GM18861 (cell line): ENCODE data around the gene NR2F6.

ENCODE experiments used
- ATAC-seq: cut with Tn5 transposase; IDR thresholded peaks from one replicate; pipeline ENCODE4 v1.9.1; 2021; ENCODE audit not compliant: unreplicated experiment

The NR2F6 gene

DNA sequence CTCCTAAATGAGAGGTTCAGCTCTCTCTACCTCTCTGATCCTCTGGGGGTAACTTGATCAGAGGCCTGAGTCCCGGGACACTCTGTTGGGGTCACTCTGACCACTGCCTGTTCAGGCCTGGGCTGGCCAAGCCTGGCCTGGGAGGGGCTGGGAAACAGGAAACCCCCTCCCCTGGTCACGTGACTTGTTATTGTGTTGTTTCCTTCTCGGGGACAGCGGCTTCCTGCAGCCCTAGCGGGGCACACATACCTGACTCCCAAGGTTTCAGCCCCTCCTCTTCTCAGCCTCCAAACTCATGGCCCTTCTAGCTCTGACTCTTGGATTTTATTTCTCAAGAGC, 18.9 kb upstream of the NR2F6 start, which contains the start of gene USHBP1:
USHBP1 (minus strand) TSS at position 105 of the 339 bp plus-strand sequence. CDS start 446 bp downstream, outside the sequence.
- ATAC-seq = no peak

DNA sequence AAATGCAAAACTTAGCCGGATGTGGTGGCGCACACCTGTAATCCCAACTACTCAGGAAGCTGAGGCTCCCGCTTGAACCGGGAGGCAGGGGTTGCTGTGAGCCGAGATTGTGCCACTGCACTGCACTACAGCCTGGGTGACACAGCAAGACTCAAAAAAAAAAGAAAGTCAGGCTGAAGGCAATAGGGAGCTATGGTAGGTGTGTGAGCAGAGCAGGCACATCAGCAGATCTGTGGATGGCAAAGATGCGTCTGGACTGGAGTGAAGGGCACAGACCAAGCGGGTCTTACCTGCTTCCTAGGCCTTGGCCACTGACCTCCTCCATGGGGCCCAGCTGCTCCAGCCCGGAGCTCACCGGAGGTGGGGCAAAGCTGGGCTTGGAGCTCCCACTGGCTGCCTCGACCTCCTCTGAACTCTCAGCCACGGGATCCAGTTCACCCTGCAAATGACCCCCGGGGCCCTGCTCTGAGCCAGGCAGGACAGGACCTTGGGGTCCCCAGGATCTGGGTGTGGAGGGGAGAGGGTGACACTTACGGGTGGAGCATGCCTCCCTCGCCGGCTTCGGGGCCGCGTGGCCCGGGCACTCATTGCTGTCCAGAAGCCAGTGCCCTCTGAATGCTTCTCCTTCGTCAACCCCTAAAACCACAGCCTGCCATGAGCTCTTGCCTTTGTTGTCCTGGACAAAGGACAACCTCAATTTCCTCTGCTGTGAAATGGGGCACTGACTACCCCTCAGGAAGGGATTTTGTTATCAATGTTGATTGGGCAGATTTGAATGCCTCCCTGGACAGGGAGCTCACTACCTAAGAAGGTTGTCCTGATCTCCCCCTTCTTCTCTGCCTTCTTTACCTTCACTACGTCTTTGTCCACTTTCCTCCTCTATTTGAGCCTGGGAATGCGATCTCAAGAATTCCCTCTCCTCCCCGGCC, 18.3 kb upstream of the NR2F6 start:
- ATAC-seq = no peak

DNA sequence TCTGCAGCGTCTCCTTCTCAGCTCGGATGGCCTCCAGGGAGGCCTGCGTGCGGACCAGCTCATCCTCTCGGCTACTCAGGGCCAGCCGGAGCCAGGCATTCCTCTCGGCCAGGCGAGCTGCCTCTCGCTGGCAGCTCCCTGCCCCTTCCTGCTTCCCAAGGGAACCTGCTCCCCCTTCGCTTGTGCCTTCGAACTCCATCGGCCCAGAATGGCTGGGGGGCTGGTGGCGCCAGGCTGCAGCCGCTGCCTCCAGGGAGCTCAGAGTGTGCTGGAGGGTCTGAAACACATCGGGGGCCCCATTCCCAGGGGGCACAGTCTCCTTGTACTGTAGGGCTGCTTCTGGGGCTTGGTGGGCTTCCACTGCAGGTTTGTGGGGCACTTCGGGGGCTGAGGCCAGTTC, 16.8 kb upstream of the NR2F6 start:
- ATAC-seq = no peak

DNA sequence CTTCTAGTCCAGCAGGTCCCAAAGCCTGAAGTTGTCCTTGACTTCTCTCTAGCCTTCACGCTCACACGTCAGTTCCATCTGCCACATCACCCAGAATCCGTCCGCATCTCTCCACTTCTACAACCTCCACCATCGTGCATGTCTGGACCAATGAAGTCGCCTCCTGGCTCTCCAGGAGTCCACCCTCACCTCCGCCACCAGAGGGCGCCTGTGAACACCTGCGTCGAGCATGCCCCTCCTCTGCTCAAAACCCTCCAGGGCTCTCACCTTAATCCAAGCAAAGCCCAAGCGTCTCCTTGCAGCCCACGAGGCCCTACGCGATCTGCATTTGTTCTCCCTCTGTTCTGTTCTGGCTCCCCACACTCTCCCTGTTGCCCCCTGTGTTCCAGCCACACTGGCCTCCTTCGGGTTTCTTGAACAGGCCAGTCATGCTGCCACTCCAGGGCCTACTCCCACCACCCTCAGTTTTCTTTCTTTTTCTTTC, 15.2 kb upstream of the NR2F6 start:
- peak; percentile 65 for ATAC-seq

DNA sequence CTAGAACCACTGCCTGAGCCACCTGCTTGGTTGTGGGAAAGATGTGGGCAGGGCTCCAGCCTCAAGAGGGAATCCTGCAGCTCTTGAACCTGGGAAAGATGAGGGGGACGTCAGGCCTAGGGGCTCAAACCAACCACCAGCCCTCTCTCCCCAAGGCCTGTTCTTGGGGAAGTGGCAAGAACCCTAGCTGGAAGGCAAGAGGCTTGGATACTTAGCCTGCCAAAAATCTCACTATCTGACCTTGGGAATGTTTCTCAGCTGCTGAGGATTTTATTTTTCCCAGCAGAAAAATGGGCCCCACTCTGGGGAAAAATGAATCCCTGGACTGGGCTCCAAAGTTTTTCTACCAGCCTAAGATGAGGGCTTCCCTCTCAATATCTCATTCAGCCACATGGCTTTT, 14.2 kb upstream of the NR2F6 start:
- no peak for ATAC-seq

DNA sequence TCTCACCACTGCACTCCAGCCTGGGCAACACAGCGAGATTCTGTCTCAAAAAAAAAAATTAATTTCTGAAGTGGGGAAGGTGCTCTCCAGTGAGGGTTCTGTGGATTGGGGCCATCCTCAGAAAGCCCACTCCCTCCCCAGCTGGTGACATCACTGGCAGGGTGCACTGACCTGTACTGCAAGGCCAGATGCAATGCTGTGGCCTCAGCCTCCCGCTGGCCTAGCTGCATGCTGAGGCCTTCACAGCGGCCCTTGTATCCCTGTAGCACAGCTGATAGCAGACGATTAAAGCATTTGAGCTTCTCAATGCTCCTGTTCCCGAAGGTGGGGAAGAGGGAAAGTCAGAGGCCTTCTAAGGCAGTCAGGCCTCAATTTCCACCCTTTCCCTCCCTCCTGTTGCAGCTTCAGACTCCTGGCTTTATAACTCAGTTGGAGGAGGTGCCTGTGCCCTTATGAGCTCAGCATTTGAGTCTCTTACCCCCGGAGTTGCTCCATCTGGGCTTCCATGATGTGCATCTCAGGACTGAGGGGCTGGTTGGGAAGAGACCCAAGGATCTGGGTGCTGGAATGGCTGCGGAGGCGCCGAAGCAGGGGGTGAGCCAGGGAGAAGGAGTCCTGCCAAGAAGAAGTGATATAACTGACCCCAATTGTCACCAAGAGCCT, 13.5 kb upstream of the NR2F6 start:
- ATAC-seq = no peak

DNA sequence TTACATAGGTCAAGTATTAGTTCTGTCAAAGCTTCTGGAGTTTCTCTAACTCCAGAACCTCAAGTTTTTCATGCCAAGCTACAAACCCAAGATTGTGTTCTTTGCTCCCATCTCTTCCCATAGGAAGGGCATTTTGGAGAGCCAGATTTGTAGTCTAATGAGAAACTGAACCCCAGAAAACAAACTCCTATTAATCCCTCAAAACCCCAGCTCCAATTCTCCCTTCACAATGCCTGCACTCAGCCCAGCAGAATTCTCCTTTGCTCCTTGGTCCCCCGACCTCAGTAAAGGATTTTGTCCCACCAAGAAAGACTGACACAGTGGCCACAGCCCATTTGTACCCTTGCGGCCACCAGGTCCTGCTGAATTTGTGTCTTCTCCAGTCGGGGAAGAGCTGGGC, 10.4 kb upstream of the NR2F6 start:
- ATAC-seq = no peak

DNA sequence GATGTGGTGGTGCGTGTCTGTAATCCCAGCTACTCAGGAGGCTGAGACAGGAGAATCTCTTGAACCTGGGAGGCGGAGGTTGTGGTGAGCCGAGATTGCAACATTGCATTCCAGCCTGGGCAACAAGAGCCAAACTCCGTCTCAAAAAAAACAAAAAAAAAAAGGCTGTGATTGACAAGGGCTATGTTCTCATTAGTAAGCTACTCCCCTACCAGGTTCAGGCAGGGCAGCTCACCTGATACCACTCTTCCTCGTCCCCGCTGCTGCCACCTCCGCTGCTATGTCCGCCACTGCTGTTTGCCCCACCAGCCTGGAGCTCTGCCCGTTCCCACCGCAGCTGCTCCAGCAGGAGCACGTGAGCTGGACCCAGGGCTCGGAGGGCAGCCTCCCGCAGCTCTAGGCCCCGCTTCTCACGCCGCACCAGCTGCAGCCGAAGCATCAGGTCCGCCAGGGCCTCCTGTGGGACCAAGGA, 9.5 kb upstream of the NR2F6 start:
- no peak for ATAC-seq

DNA sequence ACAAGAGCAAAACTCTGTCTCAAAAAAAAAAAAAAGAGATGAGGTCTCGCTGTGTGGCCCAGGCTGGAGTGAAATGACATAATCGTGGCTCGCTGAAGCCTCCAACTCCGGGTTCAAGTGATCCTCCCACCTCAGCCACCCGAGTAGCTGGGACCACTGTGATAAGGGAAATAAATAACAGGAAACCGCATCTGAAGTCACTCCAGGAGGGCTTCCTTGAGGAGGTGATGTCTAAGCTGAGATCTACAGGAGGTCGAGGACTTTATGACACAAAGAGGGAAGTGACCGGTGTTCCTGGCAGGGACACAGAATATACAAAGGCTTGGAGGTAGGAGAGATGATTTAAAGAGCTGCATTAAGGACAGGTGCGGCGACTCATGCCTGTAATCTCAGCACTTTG, 8.9 kb upstream of the NR2F6 start:
- no peak for ATAC-seq

DNA sequence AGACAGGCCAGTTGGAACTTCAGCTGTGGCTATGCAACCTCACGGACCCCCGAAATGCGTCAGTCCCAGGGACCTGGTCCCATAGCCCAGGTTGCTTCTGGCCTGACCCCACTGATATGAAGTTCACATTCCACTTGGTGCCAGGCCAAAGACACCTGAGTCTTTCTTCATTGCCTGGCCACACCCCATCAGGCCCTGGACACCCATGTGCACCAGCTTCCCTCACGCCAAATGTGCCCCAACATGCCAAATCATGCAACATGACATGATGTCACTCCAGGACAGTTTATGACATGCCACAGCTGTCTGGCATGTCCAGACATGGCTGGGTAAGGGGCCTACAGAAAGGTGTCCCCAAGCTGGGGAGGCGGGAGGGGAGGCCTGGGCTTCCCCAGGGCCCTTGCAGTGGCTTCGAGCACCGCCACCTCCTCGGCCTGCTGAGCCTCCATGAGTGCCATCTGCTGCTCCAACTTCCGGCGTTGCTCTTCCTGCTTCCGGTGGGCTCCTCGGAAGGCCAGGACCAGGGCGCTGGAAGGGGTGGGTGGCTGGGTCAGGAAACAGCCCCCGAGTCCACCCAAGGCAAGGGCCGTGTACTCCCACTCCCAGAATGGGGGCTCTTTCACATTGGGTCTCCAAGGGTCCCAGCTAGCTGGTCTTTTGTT, 4.3 kb upstream of the NR2F6 start:
- no peak for ATAC-seq

DNA sequence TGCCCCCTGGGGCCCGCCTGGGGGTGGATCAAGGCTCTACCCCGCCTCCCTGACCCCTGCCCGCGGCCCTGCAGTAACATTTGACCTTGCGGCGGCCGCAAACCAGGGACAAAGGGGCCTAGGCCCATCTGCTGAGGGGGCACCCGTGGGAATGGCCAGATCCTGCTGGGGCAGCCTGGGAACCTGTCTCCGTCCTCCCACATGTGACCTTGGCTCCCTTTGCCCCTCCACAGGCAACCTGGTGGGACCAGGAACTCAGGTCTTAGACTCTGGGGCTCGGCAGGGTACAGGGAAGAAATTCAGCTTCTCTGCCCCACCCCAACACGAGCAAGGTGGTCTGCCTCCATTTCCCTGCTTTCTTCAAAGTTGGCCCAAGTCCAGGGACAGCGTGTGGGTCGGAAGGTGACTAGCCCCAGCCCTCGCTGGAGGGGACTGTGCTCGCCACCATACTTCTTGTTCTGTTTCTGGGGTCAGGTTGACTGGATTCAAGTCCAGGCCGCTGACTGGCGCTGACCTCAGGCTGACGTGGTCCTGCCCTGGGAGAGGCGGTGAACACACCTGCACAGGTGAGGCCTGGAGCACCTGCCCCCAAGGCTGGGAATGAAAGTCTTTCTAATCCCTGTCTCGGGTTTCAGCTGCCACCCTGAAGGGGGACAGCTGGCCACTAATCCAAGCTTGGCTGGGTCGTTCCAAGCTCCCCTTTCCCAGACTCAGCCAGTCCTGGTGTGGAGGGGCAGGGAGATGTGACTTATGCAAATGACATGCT, 2.5 kb upstream of the NR2F6 start:
- ATAC-seq = no peak

DNA sequence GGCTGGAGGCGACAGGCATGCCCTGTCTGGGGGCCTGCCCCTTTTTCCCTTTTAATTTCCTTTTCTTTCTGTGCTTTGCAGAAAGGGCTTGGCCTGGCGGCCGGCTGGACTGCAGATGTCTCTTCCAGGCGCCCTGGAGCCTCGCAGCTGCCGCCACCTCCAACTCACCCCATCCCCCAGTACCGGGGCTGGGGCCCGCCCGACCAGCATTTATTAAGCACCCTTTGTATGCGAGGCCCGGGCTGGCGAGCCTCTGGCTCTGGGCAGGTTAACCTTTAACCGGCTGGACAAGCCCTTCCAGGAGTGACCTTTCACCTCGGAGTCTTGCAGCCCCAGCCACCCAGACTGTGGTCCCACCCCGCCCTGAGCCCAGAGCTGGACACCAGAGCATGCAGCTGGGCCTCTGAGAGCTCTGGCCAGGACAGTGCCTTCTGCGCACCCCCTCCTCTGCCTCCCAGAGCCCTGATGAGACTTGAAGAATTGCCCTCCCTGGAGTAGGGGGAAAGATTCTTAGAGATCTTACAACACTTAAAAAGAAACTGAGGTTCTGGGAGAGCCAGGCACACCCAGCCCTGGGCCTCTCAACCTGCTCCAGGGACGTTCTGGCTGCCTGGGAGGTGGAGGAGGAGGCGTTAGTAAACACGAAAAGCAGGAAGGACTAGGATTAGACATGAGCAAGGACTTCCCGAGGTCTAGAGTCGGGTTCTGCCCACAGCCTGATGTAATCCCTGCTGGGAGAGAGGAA, 1.1 kb upstream of the NR2F6 start:
- no peak for ATAC-seq

DNA sequence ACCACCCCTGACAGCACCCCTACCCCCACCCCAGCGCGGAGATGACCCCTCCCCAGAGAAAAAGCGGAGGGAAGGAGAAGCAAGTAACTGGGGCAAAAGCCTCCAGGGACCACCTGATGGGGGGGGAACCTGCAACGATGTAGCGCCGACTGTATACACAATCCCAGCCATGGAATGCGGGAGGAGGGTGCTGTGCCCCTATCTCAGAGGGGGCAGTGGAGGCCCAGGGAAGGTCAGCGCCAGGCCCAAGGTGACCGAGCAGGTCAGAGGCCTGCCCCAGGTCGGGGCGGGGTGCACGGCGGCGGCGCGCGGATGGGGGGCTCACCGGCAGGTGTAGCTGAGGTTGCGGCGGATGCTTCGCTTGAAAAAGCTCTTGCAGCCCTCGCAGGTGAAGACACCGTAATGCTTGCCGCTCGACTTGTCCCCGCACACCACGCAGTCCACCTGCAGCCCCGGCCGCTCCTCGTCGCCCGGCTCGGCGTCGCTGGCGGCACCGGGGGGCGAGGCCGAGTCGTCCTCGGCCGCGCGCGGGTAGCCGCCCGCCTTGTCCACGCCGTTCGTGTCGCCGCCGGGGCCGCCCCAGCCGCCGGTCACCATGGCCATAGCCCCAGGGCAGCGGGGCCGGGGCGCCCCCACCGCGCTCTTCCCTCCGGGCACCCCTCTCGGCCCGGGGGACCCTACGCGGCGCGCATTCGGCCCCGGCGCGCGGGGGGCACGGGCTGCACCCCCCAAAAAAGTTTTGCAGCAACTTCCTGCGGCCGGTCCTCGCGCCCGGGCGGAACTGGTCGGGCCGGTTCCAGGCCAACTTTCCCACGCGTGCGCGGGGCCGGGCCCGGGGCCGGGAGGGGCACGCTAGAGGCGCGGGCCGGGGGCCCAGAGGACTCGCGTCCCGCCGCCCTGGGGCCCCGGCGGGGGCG, 843 bp downstream of the NR2F6 start:
- ATAC-seq = no peak

DNA sequence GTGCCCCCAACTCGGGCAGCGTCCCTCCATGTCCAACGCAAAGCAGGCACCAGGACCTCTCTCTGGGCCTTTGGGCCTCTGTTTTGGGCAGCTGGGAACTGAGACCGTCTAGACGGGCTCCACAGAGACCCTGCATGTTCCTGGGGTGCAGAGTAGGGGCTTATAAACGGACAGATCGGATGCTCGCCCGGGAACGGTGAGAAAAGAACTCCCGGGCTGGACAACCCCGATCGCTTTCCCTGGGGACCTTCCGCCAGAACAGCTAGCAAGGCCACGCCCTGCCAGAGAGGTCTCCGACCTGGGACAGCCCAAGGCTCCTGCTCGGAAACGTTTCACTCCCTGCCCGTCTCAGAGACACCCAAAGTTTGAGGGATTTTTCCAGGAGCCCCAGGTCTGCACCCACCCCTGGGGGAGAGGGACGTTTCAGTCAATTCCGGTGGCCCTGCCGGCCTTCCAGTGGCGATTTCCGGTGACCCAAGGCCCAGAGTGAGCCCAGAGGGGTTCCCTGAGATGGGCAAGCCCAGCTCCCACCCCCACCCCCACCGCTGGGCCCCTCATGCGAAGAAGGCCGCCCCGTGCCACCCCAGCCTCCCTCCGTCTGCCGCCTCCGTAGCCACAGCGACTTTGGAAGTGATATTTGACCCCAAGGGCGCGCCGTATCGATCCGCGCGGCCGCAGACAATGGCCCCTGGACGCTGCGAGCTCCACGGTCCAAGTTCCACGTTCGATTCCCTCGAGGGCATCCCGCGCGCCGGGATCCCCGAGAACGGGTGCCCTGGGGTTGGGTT, 1.7 kb downstream of the NR2F6 start:
- no peak for ATAC-seq

DNA sequence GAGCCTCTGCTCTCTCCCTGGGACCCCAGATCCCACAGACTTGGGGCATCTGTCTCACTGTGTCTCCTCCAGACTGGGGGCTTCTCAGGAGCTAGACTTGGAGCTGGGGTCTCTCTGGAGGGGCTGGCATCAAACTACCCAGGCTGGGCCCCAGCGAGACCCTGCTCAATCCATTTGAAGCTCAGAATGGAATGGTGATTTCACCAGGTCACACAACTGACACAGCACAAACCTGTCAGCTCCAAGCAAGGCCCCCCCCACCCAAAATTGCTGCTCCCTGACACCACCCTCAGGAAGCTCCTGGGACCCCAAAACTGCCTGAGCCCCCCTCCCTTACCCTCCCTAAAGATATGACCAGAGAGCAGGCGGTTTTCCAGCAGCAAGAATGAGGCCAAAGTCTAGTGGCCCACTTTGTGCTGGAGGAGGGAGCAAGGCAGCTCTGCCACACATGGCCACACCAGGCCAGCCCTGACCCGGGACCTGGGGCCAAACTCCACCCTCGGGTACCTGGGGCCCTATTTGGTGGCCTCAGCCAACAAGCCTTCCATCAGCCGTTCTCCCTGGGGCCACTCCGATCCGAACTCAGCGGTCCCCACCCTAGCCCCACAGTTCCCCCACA, 2.4 kb downstream of the NR2F6 start:
- no peak for ATAC-seq

DNA sequence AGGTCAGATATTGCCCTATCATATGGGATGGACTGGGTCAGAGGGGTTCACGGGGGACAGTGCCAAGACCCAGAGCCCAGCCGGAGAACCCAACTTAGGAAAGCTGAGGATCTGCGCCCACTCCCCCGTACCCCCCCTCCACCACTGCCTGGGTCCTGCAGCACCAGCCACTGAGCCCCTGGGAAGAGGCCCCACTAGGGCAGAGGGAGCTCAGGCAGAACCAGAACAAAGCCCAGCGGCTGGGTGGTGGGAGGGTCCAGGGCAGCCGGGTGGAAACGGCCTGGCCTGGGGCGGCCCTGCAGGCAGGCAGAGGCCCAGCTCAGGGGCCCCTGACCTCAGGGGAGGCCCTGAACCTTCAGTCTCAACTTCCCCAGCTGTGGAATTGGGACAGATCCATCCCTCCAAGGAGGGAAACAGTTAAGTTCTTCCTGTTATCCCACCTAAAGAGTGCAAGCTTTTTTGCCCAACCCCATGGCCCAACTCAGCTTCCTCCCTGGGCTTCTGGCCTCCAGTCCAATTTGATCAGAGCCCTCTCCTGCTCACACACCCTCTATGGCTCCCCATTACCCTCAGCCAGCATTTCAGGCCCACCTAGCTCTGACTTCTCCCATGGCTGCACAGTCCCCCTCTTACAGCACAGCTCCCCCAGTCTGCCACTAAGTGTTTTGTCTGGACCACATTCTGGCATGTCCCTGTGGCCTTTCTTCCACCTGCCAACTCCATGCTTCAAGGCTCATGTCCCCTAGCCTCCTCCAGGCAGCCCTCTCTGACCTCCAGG, 3.1 kb downstream of the NR2F6 start:
- no peak for ATAC-seq

DNA sequence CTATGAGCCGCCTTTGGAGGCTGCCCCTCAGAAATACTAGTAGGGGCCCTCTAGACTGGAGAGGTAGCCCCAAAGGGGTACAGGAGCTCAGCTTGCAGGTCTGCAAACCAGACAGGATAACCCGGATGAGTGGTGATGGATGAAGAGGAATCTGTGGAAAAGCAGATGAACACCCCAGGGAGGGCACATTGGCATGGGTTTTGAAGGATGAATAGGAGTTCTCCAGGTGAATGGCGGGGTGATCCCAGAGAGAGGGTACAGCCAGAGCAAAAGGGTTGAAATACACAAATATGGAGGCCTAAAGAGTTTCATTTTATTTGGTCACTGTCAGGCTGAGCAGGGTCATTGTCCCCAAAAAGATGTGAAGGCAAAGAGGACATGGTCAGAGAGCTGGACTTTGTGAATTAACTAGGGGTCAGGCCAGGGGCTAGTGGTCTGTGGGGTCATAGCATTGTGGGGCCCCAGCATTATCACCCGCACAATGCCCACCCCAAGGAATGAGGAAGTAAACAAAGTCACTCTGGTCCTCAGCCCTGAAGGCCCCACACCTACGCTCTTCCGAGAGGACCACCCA, 4.8 kb downstream of the NR2F6 start:
- ATAC-seq = no peak
